H1 (cell line): ENCODE data around the gene ARHGDIG. TPM values are rescaled to one million over a fixed set of nuclear protein-coding genes. Genes with fewer than 3 reads are reported as not detected.
A peak's percentile ranks its signal among the peaks of the same experiment; 100 is the strongest.

Source experiments
- CTCF ChIA-PET: fragments of 300-600 bp; sonication (Branson Sonifier 250); formaldehyde crosslinking; loops from one replicate; lab custom pipeline; 2021; ENCODE audit not compliant: partially characterized antibody; lab: Charles Lee
- POLR2A ChIA-PET: fragments of 300-600 bp; sonication (Branson Sonifier 250); formaldehyde crosslinking; loops from one replicate; lab custom pipeline; 2021; ENCODE audit warnings: inconsistent platforms; ENCODE audit not compliant: partially characterized antibody; lab: Charles Lee
- DNase-seq, 2 experiments: peaks; one replicate each; pipeline versions ENCODE4 v3.0.0 to v3.0.0-alpha.2; 2010 to 2022; ENCODE audit warnings: low spot score in 2 of 2, low read depth in 1 of 2, mixed read lengths in 1 of 2
- FAIRE-seq: peaks from 2 replicates; lab custom pipeline; 2011; peaks lifted over from hg19 to GRCh38; lab: Jason Lieb, UNC
- H2AFZ ChIP-seq: 2 replicates; pipeline ENCODE4 v1.8.1; 2012; ENCODE audit warnings: low read length, inconsistent platforms
- H2AK5ac ChIP-seq: 2 replicates; pipeline ENCODE4 v1.6.1; 2013; ENCODE audit warnings: low read depth, low read length
- H2BK120ac ChIP-seq: replicated peaks from 2 replicates; pipeline ENCODE3; 2013; ENCODE audit warnings: low read depth, low read length, inconsistent platforms
- H2BK12ac ChIP-seq: 2 replicates; pipeline ENCODE4 v1.6.1; 2013; ENCODE audit warnings: low read depth, low read length
- H2BK15ac ChIP-seq: 2 replicates; pipeline ENCODE4 v1.6.1; 2013; ENCODE audit warnings: low read length
- H2BK20ac ChIP-seq: 2 replicates; pipeline ENCODE4 v1.6.1; 2013; ENCODE audit warnings: low read length
- H2BK5ac ChIP-seq: 2 replicates; pipeline ENCODE4 v1.6.1; 2013; ENCODE audit warnings: low read depth, low read length
- H3K14ac ChIP-seq: 2 replicates; pipeline ENCODE4 v1.6.1; 2013; ENCODE audit warnings: inconsistent platforms; ENCODE audit not compliant: insufficient read length
- H3K18ac ChIP-seq: 2 replicates; pipeline ENCODE4 v1.6.1; 2013; ENCODE audit warnings: low read length; ENCODE audit errors: extremely low read depth
- H3K23ac ChIP-seq: 2 replicates; pipeline ENCODE4 v1.6.1; 2013; ENCODE audit warnings: inconsistent platforms; ENCODE audit not compliant: insufficient read length
- H3K23me2 ChIP-seq: 2 replicates; pipeline ENCODE4 v1.6.1; 2013; ENCODE audit warnings: low read depth, low read length
- H3K27ac ChIP-seq: 2 replicates; pipeline ENCODE4 v1.6.1; 2011; ENCODE audit warnings: low read depth, low read length, inconsistent platforms
- H3K27me3 ChIP-seq, 4 experiments: replicated peaks in 1 of 4; 1 replicate in 1 of 4; 2 replicates in 3 of 4; pipeline versions ENCODE4 v1.6.1 to v1.8.1; 2011 to 2013; ENCODE audit warnings: low read length in 3 of 4, mild to moderate bottlenecking in 3 of 4, inconsistent platforms in 2 of 4, mixed read lengths in 2 of 4, moderate library complexity in 1 of 4; ENCODE audit not compliant: control insufficient read depth in 3 of 4, insufficient read depth in 3 of 4; ENCODE audit errors: extremely low read depth in 1 of 4
- H3K36me3 ChIP-seq, 4 experiments: 2 replicates each; pipeline versions ENCODE4 v1.6.1 to v1.8.1; 2011 to 2013; ENCODE audit warnings: mild to moderate bottlenecking in 4 of 4, low read length in 3 of 4, moderate library complexity in 2 of 4, control low read depth in 1 of 4, inconsistent platforms in 1 of 4; ENCODE audit not compliant: insufficient read depth in 4 of 4, control insufficient read depth in 2 of 4
- H3K4ac ChIP-seq: replicated peaks from 2 replicates; pipeline ENCODE3; 2013; ENCODE audit warnings: low read length, low read depth, mixed read lengths, inconsistent platforms; ENCODE audit not compliant: insufficient read length
- H3K4me1 ChIP-seq, 4 experiments: replicated peaks in 1 of 4; 1 replicate in 1 of 4; 2 replicates in 3 of 4; pipeline versions ENCODE4 v1.6.1 to v1.8.1; 2011 to 2013; ENCODE audit warnings: low read length in 3 of 4, inconsistent platforms in 2 of 4, mixed read lengths in 1 of 4; ENCODE audit not compliant: insufficient read depth in 4 of 4, control insufficient read depth in 3 of 4
- H3K4me2 ChIP-seq, 2 experiments: 2 replicates each; pipeline versions ENCODE4 v1.6.1 to v1.8.1; 2011 to 2013; ENCODE audit warnings: low read depth in 2 of 2, low read length in 2 of 2, control low read depth in 1 of 2, inconsistent platforms in 1 of 2, mild to moderate bottlenecking in 1 of 2; ENCODE audit not compliant: insufficient read depth in 1 of 2
- H3K4me3 ChIP-seq, 4 experiments: fragments of 200-600, 300-600 bp in 1 of 4; sonication (generic), shearing (Covaris generic), sonication (Bioruptor Twin) in 1 of 4; 2 replicates each; pipeline versions ENCODE4 v1.5.1 to v1.8.1; 2011 to 2016; ENCODE audit warnings: low read length in 4 of 4, low read depth in 3 of 4, control low read depth in 2 of 4, inconsistent platforms in 2 of 4, mild to moderate bottlenecking in 2 of 4, mixed read lengths in 1 of 4, moderate library complexity in 1 of 4; ENCODE audit not compliant: insufficient read depth in 2 of 4; ENCODE audit errors: extremely low read depth in 1 of 4
- H3K56ac ChIP-seq: replicated peaks from 2 replicates; pipeline ENCODE3; 2013; ENCODE audit warnings: low read depth, mild to moderate bottlenecking, mixed read lengths, low read length, inconsistent platforms; ENCODE audit not compliant: insufficient read length
- H3K79me1 ChIP-seq: 2 replicates; pipeline ENCODE4 v1.6.1; 2013; ENCODE audit warnings: low read depth, low read length, control low read depth
- H3K79me2 ChIP-seq, 2 experiments: 2 replicates each; pipeline versions ENCODE4 v1.6.1 to v1.8.1; 2012 to 2013; ENCODE audit warnings: low read length in 2 of 2, mild to moderate bottlenecking in 2 of 2, inconsistent platforms in 1 of 2; ENCODE audit not compliant: insufficient read depth in 2 of 2, control insufficient read depth in 1 of 2
- H3K9ac ChIP-seq, 4 experiments: replicated peaks in 1 of 4; 1 replicate in 1 of 4; 2 replicates in 3 of 4; pipeline versions ENCODE4 v1.6.1 to v1.8.1; 2011 to 2013; ENCODE audit warnings: low read depth in 3 of 4, low read length in 3 of 4, control low read depth in 2 of 4, mild to moderate bottlenecking in 2 of 4, moderate library complexity in 2 of 4, inconsistent platforms in 1 of 4; ENCODE audit errors: extremely low read depth in 1 of 4
- H3K9me3 ChIP-seq, 2 experiments: 2 replicates each; pipeline versions ENCODE4 v1.6.1 to v1.8.1; 2012 to 2013; ENCODE audit warnings: mild to moderate bottlenecking in 2 of 2, moderate library complexity in 2 of 2, control low read depth in 1 of 2, inconsistent platforms in 1 of 2, low read depth in 1 of 2, low read length in 1 of 2, mixed read lengths in 1 of 2; ENCODE audit not compliant: insufficient read depth in 2 of 2
- H4K20me1 ChIP-seq, 2 experiments: replicated peaks in 1 of 2; 2 replicates each; pipeline versions ENCODE3 to v1.8.1; 2011 to 2013; ENCODE audit warnings: inconsistent platforms in 2 of 2, low read length in 2 of 2, mild to moderate bottlenecking in 1 of 2; ENCODE audit not compliant: insufficient read depth in 2 of 2, control insufficient read depth in 1 of 2
- H4K5ac ChIP-seq: 2 replicates; pipeline ENCODE4 v1.6.1; 2013; ENCODE audit warnings: low read length, low read depth, mixed read lengths, inconsistent platforms; ENCODE audit not compliant: insufficient read length
- H4K8ac ChIP-seq: 2 replicates; pipeline ENCODE4 v1.8.0; 2013; ENCODE audit warnings: mild to moderate bottlenecking, moderate library complexity, low read length, inconsistent platforms; ENCODE audit not compliant: insufficient read depth; ENCODE audit errors: extremely low read depth
- H4K91ac ChIP-seq: replicated peaks from 2 replicates; pipeline ENCODE3; 2013; ENCODE audit warnings: low read length, mixed read lengths, inconsistent platforms; ENCODE audit not compliant: insufficient read length
- BACH1 ChIP-seq: IDR thresholded peaks from 2 replicates; pipeline ENCODE4 v1.6.1; 2012; ENCODE audit warnings: low read length, improper control_type of control experiment
- BCL11A ChIP-seq, 2 experiments: IDR thresholded peaks; one replicate each; pipeline ENCODE4 v1.6.1; 2011; ENCODE audit warnings: low read depth in 2 of 2, low read length in 2 of 2, mild to moderate bottlenecking in 2 of 2
- CTCF ChIP-seq, 3 experiments: IDR thresholded peaks; 1 replicate in 2 of 3; 2 replicates in 1 of 3; pipeline versions ENCODE4 v1.5.1 to v1.6.1; 2011; ENCODE audit warnings: low read length in 3 of 3, mild to moderate bottlenecking in 3 of 3, inconsistent platforms in 2 of 3, low read depth in 1 of 3, moderate library complexity in 1 of 3; ENCODE audit not compliant: insufficient read depth in 1 of 3; ENCODE audit errors: control extremely low read depth in 1 of 3
- E2F6 ChIP-seq: IDR thresholded peaks from 2 replicates; pipeline ENCODE4 v1.6.1; 2012; ENCODE audit warnings: inconsistent platforms
- EGR1 ChIP-seq: IDR thresholded peaks from 2 replicates; pipeline ENCODE4 v1.6.1; 2011; ENCODE audit warnings: low read depth, low read length, borderline replicate concordance
- HDAC6 ChIP-seq: IDR thresholded peaks from one replicate; pipeline ENCODE4 v1.7.1; 2012; ENCODE audit warnings: low read depth, mild to moderate bottlenecking, inconsistent platforms, low read length, moderate library complexity
- YY1 ChIP-seq: IDR thresholded peaks from 2 replicates; pipeline ENCODE4 v1.6.1; 2011; ENCODE audit warnings: low read depth, mild to moderate bottlenecking, low read length
- WGBS, 2 experiments: shearing (Covaris generic) in 1 of 2; methylation state at CpG; one replicate each; pipeline versions ENCODE4 v1.1.6 to v1.1.7; 2013 to 2015; ENCODE audit warnings: low lambda C conversion rate in 2 of 2, mixed read lengths in 2 of 2, inconsistent platforms in 1 of 2, low coverage in 1 of 2, missing lambda C conversion rate in 1 of 2; ENCODE audit not compliant: insufficient replicate concordance in 2 of 2, insufficient coverage in 1 of 2, insufficient read length in 1 of 2; ENCODE audit errors: extremely low coverage in 1 of 2, missing lambda C conversion rate in 1 of 2; 5-methylcytosine and 5-hydroxymethylcytosine counted together
- polyA plus RNA-seq, 7 experiments: library from polyadenylated mRNA; depleted of rRNA in 3 of 7; stranded (reverse) in 5 of 7; unstranded in 2 of 7; fragments of >200 nt in 5 of 7; fragments of 200-250 nt in 2 of 7; gene quantifications; 1 replicate in 5 of 7; 2 replicates in 1 of 7; 4 replicates in 1 of 7; pipeline versions ENCODE4 v1.2.1 to v1.2.3, GENCODE V29; 2011 to 2013; ENCODE audit warnings: missing spikeins in 2 of 7, mixed read lengths in 2 of 7
- total RNA-seq: library from RNA; stranded (reverse); fragmentation: NEBNext Ultra II Directional; extraction: Animal tissue kit (Norgen Biotek cat#: 25700); gene quantifications from 2 replicates; pipeline ENCODE4 v1.2.1, GENCODE V29; 2021

The ARHGDIG gene
- total and polyA plus RNA-seq, 2 of the 8 experiments (the other 6 are each of a cell fraction or from before 2014, with no cell fraction given), result 1.2 to 2.9 TPM

- peaks cover 0 to 5% of the 10 kb centered on the region in 2 experiments; a peak in 3 of 4 replicates for H3K79me2 ChIP-seq
- no peaks in the 10 kb centered on the region for H3K4me1 ChIP-seq
- H3K27ac ChIP-seq, result peak within 1 kb of the TSS; percentile 93
- H3K4me2 ChIP-seq, result peak within 1 kb of the TSS; percentile 87 to 96
- H3K9ac ChIP-seq, result peak within 1 kb of the TSS; percentile 51 to 92 (median 90)
- DNase-seq, result peak; percentile 68 to 94
- WGBS, 2 experiments, result 2% methylated on average over 59 of the region's 85 CpGs; no CpG with 5 or more reads in 1 of the 2 experiments
- peak within 1 kb of the TSS; percentile 75 for H3K56ac ChIP-seq
- H3K9me3 ChIP-seq, result no peaks in the 10 kb centered on the region
- peak within 1 kb of the TSS; percentile 64; the same call in 1 of the 2 replicates for H2AFZ ChIP-seq
- ChIA-PET CTCF (interaction anchor here (0.7 to 2.0 kb wide), 11 partner anchors 11 to 350 kb away, joined by 3 to 9 read pairs (median 3); partner anchors contain the start of gene AXIN1), POLR2A (interaction anchor here (0.6 to 2.0 kb wide), 17 partner anchors 8 to 136 kb away, joined by 3 to 7 read pairs (median 4); partner anchors contain the start of gene MRPL28)
- peak within 1 kb of the TSS; percentile 99 for H2BK5ac ChIP-seq
- H2BK120ac ChIP-seq, result no peak within 1 kb of the TSS
- H3K23me2 ChIP-seq, result peaks cover 8% of the 10 kb centered on the region
- H3K4me3 ChIP-seq, result peak within 1 kb of the TSS; percentile 47 to 98 (median 81)
- H3K79me1 ChIP-seq, result no peaks in the 10 kb centered on the region; the same call in 1 of the 2 replicates
- H4K20me1 ChIP-seq, result peaks cover 0 to 2% of the 10 kb centered on the region in 2 experiments
- peak within 1 kb of the TSS; percentile 86 for H4K5ac ChIP-seq
- H3K23ac ChIP-seq, result no peak within 1 kb of the TSS
- H4K91ac ChIP-seq, result peak within 1 kb of the TSS; percentile 98
- no peak within 1 kb of the TSS for H2AK5ac ChIP-seq
- peak within 1 kb of the TSS; percentile 92; the same call in 1 of the 2 replicates for H2BK15ac ChIP-seq
- peak within 1 kb of the TSS; percentile 94 for H2BK12ac ChIP-seq
- H3K4ac ChIP-seq, result peak within 1 kb of the TSS; percentile 17
- peak within 1 kb of the TSS; percentile 100 for H3K18ac ChIP-seq
- H4K8ac ChIP-seq, result peak within 1 kb of the TSS; percentile 93; the same call in 1 of the 2 replicates
- H2BK20ac ChIP-seq, result 0 out of 2 replicates have a peak within 1 kb of the TSS, but pooled peaks have one; percentile 61
- no peaks in the 10 kb centered on the region for H3K36me3 ChIP-seq
- no peak for FAIRE-seq
- H3K14ac ChIP-seq, result no peak within 1 kb of the TSS
- no peaks in the 10 kb centered on the region for H3K27me3 ChIP-seq
- TF ChIP-seq CTCF (IDR thresholded peaks at IDR 0.05; ENCODE audit: control extremely low read depth in 1 of 3, insufficient read depth in 1 of 3, low read depth in 1 of 3, low read length in 3 of 3) (peak; percentile 4 to 42 (median 27); a peak in 3 of 4 replicates), BCL11A (IDR thresholded peaks at IDR 0.05; ENCODE audit: low read depth in 2 of 2, low read length in 2 of 2) (no peak), EGR1 (no peak; the same call in 1 of the 2 replicates), YY1 (no peak), BACH1 (no peak), E2F6 (peak; percentile 92), HDAC6 (no peak)
Observed at GRCh38 chr16:234468-235305, 45.7 kb upstream of the ARHGDIG start, which contains the start of gene FAM234A. TSS of gene FAM234A (plus strand) at chr16:234821. CDS start at chr16:254414, 19,593 bp downstream.
